ENCODE results near the gene SSC4D.

DNA sequence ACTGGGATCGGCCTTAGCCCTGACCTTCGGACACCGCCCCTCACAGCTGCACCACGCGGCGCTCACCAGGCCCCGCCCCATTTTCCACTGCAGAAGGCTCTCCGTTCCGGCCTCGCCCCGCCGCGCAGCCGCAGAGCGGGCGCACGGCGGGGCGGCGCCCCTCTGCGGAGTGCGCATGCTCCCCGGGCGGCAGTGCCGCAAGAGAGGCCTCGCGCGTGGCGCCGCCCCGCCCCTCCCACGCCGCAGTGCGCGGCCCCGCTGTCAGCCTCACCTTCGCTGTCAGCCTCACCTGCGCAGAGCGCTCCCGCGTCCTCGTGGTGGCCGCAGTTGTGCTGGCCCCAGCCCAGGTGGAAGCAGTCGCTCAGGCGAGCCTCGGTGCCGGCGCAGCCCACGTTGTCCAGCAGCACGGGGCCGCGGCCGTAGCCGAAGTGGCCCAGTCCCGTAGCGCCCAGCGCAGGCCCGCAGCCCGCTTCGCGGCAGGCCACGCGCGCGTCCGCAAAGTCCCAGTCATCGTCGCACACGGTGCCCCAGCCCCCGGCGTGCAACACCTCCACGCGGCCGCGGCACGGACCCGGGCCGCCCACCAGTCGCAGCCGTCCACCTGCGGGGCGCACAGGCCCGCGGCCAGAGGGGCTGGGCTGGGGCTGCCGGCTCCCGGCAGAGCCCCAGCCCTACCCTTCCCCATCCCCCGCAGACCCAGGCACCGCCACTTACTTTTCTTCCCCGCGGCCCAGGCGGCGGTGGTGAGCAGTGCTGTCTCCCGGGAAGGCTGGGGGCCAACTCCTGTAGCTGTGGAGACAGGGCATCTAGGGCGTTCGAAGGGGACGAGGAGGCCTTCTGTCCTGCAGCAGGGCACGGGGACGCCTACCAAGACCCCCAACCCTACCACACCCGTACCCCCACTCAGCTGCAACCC lies 16.1 kb downstream of the SSC4D start:
- no peak for TF ChIP-seq CTCF (IDR thresholded peaks at IDR 0.05; ENCODE audit: low read depth, low read length, poor library complexity, severe bottlenecking)
- no peak for TF ChIP-seq EZH2phosphoT487 (IDR thresholded peaks at IDR 0.05; ENCODE audit: borderline replicate concordance, low read length)

Data from DOHH2 (cell line).